Activated T-cell treated with anti-CD3 and anti-CD28 coated beads, Interleukin-2, amount 50 U/mL, for 48 hours (primary cell): ENCODE results near the gene SIGLEC7.
A peak's percentile ranks its signal among the peaks of the same experiment; 100 is the strongest.

Experiments used
- DNase-seq, 2 experiments: peaks; one replicate each; pipeline ENCODE4 v3.0.0-alpha.2; 2020

Gene SIGLEC7

DNA sequence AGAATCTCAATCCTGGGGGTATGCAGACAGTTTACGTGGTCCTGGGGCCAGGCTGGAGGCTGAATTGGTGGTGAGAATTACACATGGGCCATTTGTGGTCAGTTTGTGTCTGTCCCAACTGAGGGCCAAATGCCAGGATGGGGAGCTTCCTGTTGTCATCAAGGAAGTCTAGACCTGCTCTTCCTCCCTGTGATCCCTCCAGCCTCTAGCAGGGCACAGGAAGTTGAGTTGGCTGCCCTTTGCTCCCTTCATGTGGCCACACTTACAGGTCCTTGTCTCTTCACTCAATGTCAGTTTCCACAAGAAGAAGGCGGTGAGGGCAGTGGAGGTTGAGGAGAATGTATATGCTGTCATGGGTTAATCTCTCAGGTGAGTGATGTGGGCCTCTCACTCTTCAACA is 30.1 kb downstream of the SIGLEC7 start:
- no peak for DNase-seq

DNA sequence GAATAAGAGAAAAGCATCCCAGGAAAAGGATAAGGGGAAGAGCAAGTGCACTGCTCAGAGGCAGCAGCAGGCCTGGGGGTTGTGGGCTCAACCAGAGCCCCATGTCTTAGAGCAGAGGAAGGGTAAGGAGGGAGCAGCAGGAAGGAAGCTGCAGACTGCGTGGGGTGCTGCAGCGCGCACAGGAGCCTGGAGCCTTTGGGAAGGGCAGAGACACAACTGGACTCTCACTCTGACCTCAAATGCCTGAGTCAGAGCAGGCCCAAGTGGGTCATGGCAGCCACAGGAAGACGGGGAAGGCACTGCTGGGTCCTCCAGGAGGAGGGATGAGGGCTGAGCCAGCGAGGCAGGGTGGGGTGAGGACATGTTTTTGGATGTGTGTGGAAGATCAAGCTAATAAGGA is 31.6 kb downstream of the SIGLEC7 start:
- DNase-seq = no peak

DNA sequence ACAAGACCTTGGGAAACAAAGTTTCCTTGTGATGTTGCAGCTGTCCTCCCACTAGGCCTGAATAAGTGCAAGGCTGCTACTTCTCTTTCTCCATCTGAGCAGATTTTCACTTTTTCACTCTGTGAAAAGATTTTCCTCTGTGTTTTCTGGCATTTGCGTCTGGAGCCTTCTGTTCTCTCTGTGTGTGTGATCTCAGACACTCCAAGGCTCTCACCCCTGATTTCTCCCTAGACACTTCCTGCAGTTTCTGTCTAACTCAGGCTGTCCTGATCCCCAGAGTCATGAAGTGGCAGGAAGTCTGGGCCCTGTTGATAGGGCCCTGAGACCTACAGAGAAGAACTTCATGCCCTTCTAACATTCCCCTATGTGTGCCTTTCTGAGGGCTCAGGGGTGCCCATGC is 37.2 kb downstream of the SIGLEC7 start:
- no peak for DNase-seq

DNA sequence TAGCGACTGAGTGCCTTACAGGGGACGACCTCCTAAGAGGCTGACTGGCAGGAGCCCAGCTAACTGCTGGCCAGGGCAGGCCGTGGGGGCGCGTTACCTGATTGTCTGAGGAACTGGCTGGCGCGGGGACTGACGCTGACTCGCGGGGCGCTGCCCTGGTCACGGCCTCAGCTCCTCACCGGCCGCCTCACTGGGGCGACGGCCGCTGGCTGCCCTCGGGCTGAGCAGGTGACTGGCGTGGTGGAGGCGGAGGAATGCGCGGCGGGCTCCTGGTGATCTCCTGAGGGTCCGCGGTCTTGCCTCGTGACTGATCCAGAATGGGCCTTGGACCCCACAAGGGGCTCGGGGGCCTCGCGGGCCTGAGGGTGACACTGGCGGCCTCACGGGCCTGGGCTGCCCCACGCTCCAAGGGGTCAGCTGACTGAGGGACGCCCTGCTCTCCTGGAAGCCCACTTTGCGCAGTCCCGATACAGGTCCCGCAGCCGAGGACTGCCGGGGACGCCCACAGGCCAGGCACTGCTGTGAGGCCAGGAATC is 39.3 kb downstream of the SIGLEC7 start:
- no peak for DNase-seq

DNA sequence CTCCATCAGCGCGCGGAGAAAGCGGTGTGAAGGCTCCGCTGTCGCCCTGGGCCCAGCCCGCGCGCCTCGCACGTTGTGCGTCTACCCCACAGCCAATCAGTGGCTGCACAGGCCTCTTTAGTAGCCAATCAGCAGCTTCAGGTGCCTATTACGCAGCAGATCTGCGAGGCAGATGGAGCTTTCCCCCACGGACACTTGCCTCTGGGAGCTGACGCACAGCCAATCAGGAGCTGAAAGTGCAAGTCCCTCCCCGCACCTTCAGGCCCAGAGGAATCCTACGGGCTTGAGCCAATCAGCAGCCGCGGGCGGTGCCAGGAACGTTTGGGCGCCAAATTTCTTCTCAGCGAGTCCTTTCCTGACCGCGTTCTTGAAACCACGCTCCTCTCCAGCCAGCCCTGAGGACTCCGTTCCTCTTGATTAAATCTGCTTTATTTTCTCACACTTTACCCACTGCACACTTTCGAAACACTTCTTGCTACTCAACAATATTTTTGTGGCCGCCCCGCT is 39.9 kb downstream of the SIGLEC7 start:
- DNase-seq = no peak

DNA sequence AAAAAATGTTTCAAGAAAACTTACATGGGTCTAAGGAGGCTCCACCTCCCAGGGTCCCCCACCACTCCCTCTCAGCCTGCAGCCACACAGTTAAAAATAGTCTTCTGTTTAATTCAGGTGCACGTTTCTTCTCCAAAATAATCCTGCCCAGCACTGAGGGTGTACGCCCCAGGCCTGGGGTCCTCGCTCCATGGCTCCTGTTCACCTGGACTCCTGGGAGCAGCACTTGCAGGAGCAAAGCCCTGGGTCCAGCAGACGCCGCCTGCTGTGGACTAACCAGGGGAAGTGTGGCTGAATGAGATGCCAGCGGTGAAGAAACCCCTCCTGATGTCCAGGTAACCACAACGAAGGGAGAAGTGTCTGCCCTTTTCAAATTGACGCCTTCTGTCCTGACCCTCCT is 41.5 kb downstream of the SIGLEC7 start:
- no peak for DNase-seq

DNA sequence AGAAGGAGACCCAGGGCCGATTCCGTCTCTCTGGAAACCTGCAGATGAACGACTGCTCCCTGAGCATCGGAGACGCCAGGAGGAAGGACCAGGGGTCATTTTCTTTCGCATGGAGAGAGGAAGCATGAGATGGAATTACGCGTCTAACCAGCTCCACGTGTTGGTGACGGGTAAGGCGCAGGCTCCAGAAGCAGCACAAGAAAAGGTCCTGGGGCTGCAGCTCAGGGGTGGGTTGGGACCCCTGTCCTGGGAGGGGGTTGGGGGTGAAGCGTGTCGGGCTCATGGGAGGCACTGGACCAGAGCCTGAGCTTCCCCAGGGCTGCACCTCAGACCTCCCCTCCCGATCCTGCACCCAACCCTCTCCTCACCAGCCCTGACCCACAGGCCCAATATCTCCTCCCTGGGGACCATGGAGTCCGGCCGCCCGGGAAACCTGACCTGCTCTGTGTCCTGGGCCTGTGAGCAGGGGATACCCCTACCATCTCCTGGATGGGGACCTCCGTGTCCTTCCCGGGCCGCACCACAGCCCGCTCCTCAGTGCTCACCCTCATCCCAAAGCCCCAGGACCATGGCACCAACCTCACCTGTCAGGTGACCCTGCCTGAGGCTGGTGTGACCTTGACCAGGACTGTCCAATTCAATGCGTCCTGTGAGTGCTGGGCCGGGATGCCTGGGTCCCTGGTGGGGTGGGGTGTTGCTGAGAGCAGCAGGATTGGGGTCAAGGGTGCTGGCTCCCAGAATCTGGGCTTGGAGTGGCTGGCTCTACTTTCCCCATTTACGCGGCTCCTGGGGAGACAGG is 43.2 kb downstream of the SIGLEC7 start:
- no peak for DNase-seq

DNA sequence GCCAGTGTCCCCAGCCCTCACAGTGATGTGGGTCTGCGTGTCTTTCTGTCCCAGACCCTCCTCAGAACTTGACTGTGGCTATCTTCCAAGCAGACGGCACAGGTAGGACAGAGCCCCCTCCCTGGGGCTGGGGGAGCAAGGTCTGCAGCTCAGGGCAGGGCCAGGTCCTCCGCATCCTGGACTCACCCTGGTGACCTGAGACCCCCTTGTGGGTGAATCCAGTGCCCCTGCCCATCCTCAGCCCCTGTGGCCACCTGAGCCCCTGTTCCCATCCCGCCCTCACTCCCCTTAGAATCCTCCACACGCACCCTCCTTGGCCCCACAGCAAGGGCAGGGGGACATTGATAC is 43.7 kb downstream of the SIGLEC7 start:
- DNase-seq = no peak

DNA sequence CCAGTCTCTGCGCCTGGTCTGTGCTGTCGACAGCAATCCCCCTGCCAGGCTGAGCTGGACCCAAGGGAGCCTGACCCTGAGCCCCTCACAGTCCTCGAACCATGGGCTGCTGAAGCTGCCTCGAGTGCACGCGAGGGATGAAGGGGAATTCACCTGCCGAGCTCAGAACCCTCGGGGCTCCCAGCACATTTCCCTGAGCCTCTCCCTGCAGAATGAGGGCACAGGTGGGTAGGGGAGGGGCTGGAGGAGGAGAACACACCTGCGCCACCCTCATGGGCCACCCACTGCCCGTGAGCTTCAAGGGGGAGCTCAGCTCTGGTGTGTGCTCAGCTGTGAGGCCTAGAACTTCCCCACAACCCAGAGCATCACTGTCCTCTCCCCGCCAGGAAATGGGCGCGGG is 44.2 kb downstream of the SIGLEC7 start:
- DNase-seq = no peak

DNA sequence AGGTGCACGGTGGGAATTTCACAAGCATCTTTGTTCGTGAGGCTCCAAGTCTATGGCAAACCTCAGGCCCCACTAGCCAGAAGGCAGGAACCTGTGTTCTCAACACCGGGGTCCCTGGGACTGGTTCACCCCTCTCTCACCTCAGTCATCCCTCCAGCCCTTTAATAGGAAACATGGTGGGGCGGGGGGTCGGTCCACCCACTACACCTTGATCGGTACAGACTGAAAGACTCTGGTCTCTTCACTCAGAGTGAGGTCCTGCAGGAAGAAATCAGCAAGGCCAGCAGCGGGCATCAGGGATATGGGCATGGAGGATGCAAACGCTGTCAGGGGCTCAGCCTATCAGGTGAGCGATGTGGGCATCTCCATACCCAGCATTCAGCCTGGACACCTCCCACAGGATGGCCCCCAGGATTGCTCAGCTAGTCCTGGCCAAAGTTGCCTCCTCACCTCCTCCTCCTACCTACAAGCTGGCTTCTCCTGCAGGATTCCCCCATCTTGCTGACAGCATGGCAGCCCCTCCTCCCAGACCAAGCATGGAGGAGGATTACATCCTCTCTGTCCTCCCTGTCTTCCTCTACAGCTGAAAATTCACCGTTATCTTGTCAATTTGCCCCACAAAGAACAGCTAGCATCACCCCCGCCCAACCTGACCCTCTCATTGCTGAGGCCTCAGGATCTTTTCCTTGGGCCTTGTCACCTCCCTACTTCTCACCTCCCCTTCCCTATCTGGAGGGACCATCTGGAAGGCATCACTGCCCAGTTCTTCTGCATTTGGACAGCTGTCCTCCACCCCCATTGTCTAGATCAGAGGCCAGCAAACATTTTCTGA is 45.5 kb downstream of the SIGLEC7 start:
- no peak for DNase-seq

DNA sequence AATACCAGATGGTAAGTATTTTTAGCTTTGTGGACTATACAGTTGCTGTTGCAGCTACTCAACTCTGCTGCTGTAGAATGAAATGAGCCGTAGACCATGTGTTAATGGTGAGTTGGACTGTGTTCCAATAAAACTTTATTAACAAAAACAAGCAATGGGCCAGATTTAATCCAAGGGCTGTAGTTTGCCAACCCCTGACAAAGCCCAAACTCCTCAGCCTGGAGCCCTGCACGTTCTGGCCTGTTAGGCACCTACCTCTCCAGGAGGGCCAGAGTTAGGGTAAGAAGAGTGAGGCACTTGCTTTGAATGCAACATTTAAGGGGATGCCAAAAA is 46.1 kb downstream of the SIGLEC7 start:
- DNase-seq = no peak

DNA sequence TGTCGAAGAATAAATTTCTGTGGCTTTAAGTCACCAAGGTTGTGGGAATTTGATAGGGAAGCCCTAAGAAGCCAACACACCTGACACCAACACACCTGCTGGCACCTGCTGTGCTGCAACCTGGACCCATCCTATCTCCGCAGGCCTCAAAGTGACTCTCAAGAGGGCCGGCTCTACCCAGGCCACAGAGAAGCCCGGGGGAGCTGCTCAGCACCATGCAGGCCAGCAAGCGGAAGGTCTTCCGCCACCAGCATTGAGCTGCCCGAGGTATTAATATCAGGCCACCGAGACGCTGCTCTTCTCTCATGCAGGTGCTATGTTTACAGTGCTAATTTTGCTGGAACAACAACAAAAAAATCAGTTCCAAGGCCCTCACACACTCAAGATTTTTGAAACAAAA is 50.6 kb downstream of the SIGLEC7 start:
- no peak for DNase-seq

DNA sequence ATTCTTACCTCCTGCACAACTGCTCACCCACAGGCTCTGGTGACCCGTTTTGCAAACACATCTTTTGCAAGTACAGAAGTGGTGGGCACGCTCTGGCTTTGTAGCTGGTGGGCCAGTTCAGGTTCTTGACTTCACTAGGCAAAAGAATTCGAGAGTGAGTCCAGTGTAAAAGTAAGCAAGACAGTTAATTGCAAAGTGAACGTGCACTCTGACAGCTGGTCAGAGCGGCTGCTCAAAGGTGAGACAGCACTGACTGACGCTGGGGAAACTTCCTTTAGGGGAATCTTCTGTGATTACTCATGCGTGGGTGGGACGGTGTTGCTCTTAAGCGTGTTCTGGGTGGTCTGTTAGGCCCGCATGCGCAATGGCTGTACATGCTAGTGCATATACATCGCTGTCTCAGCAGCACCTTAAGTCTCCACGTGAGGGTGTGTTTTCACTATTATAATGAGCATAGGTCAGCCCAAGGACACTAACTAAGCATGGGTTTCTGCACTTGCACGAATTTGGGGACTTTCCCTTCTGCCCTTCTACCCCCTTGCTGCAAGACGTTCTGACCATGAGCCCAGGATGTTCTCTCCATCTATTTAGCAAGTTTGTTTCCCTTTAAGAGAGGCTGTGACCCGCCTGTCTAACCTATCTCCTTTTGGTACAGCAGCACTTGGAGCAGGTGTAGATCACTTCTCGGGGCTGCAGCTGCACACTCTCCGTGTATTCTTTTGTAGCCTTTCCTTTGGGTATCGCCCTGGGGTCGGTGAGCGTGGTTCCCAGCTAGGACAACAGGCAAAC is 52.6 kb downstream of the SIGLEC7 start:
- DNase-seq = peak in 1 of 2 experiments; percentile 28

DNA sequence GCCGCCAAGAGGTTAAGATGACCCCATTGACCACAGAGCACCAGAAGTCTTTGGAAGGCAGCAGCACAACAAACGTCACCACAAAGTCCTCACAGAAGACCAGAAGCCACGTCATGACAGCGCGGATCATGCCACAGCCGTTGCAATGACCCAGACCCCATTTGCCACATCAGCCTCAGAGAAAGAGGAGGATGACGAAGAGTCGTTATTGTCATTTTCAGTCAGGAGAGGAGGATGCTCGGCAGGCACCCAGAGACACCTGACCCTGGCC is 53.1 kb downstream of the SIGLEC7 start:
- DNase-seq = no peak

DNA sequence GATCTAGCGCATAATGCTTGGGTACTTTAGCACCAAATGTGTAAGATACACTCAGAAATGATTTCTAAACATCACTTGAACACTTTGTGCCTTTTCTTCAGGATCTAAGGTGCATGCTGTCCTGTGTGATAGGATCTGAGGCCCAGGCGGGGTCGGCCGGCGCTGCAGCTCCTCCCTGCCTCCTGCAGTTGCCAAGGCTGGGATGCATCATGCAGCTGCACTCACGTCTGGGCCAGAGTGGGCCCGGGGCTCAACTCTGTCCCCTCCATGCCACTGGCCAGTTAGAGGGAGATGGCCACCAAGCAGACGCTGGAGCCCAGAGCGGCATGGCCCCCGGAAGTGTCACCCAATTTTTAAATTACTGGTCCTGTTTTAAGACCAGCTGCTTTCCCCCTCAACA is 53.5 kb downstream of the SIGLEC7 start:
- DNase-seq = no peak

DNA sequence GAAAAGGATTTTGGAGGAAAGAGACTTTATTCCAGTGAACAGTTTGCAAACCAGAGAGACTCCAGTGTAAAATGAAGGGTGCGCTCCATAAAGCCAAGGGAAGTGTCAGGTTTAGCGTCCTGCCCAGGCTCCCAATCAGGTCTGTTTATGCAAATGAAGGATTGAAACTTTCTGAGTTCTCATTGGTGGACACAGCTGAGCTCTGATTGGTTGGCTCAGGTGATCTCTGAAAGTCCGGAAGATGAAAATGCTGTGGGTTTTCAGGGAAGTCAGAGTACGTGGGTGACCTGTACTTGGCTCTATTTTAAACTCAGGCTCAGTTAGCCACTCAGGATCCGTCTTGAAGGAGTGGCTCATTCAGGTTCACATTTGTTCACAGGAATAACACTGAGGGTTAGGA is 54.1 kb downstream of the SIGLEC7 start:
- DNase-seq = no peak

DNA sequence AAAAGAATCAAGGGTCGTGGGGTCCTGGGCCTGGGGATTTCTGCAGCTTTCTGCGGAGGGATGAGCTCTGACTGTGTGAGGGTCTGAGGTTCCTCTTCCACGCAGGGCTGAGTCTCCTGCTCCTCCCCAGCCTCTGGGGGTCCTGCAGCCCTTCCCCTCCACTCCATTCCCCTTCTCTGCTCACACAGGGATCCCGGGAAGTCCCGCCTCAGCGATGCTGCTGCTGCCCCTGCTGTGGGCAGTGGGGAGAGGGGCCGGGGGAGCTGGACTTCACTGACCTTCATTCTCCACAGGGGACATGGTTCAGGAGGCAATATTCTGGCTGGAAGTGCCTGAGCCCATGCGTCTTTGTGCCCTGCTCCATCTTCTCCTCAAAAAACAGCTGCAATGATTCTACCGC is 56.5 kb downstream of the SIGLEC7 start:
- no peak for DNase-seq

DNA sequence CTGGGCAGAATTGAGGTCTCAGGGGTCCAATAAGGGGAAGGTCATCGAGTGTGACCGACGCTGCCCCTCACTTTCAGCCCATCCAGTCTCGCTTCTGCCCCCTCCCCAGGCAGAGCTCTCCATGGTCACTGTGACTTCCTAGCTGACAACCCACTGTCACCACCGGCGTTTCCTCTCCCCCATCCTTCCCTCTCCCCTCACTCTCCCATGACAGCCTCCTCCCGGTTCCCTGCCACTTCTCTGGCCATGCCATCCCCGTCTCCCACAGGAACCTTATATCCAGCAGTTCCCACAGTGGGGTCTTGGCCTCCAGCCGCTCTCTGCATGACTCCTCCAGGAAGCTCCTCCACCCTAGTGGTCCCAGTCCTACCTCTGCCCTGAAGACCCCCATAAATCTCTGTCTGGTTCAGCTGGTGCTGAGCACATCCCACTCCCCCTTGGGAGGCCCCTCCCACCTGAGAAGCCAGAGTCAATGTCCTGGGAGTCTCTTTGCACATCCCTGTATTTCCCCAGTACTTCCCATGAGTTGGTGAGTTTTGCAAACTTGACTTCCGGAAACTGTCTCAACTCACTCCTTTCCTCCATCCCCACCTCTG is 58.1 kb downstream of the SIGLEC7 start:
- DNase-seq = no peak

DNA sequence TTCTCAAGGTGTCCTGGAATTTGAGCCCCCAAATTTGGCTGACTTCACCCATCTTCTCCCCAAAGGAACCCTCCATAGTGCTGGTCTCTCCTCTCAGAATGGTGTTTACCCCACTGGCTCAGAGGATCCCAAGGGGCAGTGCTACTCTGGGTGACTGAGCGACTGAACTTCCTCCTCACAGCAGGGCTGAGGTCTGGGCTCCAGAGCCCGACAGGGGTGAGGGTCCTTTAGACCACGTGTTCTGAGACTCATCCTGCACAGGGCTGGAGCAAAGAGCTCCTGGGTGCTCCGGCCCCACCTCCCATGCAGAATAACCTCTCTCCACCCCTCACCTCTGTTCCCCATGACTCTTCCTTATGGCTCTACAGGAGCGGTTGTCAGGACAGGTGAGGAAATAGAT is 59.6 kb downstream of the SIGLEC7 start:
- DNase-seq = no peak
